Karpas-422 (cell line): ENCODE data around the gene SLC18A3. TPM values are rescaled to one million over a fixed set of nuclear protein-coding genes. Genes with fewer than 3 reads are reported as not detected.

Experiments
- DNase-seq: peaks from one replicate; pipeline ENCODE4 v3.0.0-alpha.2; 2015
- H2AFZ ChIP-seq: fragments of 200-600 bp; sonication (generic); 2 replicates; pipeline ENCODE4 v1.6.1; 2014; ENCODE audit warnings: antibody characterized with exemption, low read length, mixed read lengths
- H3K27ac ChIP-seq: fragments of 200-600 bp; sonication (generic); 2 replicates; pipeline ENCODE4 v1.5.1; 2014; ENCODE audit warnings: mild to moderate bottlenecking, low read length, moderate library complexity
- H3K27me3 ChIP-seq: fragments of 200-600 bp; sonication (generic); 2 replicates; pipeline ENCODE4 v1.6.1; 2014; ENCODE audit warnings: low read length, mixed read lengths
- H3K36me3 ChIP-seq: fragments of 200-600 bp; sonication (generic); 2 replicates; pipeline ENCODE4 v1.6.1; 2014; ENCODE audit warnings: low read length, mixed read lengths; ENCODE audit not compliant: insufficient read depth
- H3K4me1 ChIP-seq: fragments of 200-600 bp; sonication (generic); 2 replicates; pipeline ENCODE4 v1.6.1; 2014; ENCODE audit warnings: mild to moderate bottlenecking, low read length, mixed read lengths
- H3K4me2 ChIP-seq: fragments of 200-600 bp; sonication (generic); 2 replicates; pipeline ENCODE4 v1.6.1; 2014; ENCODE audit warnings: low read length, low read depth, mild to moderate bottlenecking; ENCODE audit not compliant: poor library complexity, severe bottlenecking
- H3K4me3 ChIP-seq: fragments of 200-600 bp; sonication (generic); 2 replicates; pipeline ENCODE4 v1.5.1; 2014; ENCODE audit warnings: mild to moderate bottlenecking, antibody characterized with exemption, low read length, mixed read lengths
- H3K79me2 ChIP-seq: fragments of 200-600 bp; sonication (generic); 2 replicates; pipeline ENCODE4 v1.6.1; 2014; ENCODE audit warnings: mild to moderate bottlenecking, low read length, mixed read lengths
- H3K9ac ChIP-seq: fragments of 200-600 bp; sonication (generic); 2 replicates; pipeline ENCODE4 v1.6.0; 2014; ENCODE audit warnings: low read length
- H3K9me2 ChIP-seq: fragments of 200-600 bp; sonication (generic), shearing (Covaris generic); replicated peaks from 2 replicates; pipeline ENCODE4 v1.6.0; 2014; ENCODE audit warnings: mild to moderate bottlenecking, low read length, moderate library complexity; ENCODE audit not compliant: insufficient read depth
- H3K9me3 ChIP-seq: fragments of 300-700, 200-600 bp; sonication (generic); 2 replicates; pipeline ENCODE4 v1.6.1; 2014; ENCODE audit warnings: low read length, mixed read lengths
- H4K20me1 ChIP-seq: fragments of 200-600 bp; sonication (generic); 2 replicates; pipeline ENCODE4 v1.6.1; 2014; ENCODE audit warnings: mild to moderate bottlenecking, antibody characterized with exemption, low read length, low read depth; ENCODE audit not compliant: insufficient read depth
- total RNA-seq: library from RNA; depleted of rRNA; stranded (reverse); fragments of >200 nt; shearing (Covaris generic); gene quantifications from 2 replicates; pipeline ENCODE4 v1.2.3, GENCODE V29; 2014; ENCODE audit warnings: low replicate concordance

Gene SLC18A3
- total RNA-seq, 1 experiment from 2014 or later: not detected

GRCh38 chr10:49651917-49652316 lies 41.8 kb downstream of the SLC18A3 start:
- Histone ChIP-seq H3K4me2 (no peak overlapping the region), H3K4me1 (peaks cover 18% of the 10 kb centered on the region), H3K27me3 (no peaks in the 10 kb centered on the region), H3K4me3 (no peak overlapping the region), H3K9ac (no peak overlapping the region), H3K9me3 (no peaks in the 10 kb centered on the region), H2AFZ (no peak overlapping the region), H4K20me1 (no peaks in the 10 kb centered on the region), H3K36me3 (no peaks in the 10 kb centered on the region), H3K9me2 (no peaks in the 10 kb centered on the region), H3K27ac (no peak overlapping the region), H3K79me2 (no peaks in the 10 kb centered on the region)
- no peak for DNase-seq

GRCh38 chr10:49652421-49653272 lies 42.5 kb downstream of the SLC18A3 start:
- Histone ChIP-seq H3K27ac (no peak overlapping the region), H2AFZ (no peak overlapping the region), H3K9me3 (no peaks in the 10 kb centered on the region), H3K27me3 (no peaks in the 10 kb centered on the region), H3K36me3 (no peaks in the 10 kb centered on the region), H3K4me2 (no peak overlapping the region), H3K4me3 (no peak overlapping the region), H3K9ac (no peak overlapping the region), H3K4me1 (peaks cover 18% of the 10 kb centered on the region), H4K20me1 (no peaks in the 10 kb centered on the region), H3K79me2 (no peaks in the 10 kb centered on the region), H3K9me2 (no peaks in the 10 kb centered on the region)
- no peak for DNase-seq

GRCh38 chr10:49653273-49653929 lies 43.3 kb downstream of the SLC18A3 start:
- DNase-seq: no peak
- Histone ChIP-seq H3K36me3 (no peaks in the 10 kb centered on the region), H3K27me3 (no peaks in the 10 kb centered on the region), H3K27ac (no peak overlapping the region), H4K20me1 (no peaks in the 10 kb centered on the region), H3K9me2 (no peaks in the 10 kb centered on the region), H3K9ac (no peak overlapping the region), H2AFZ (no peak overlapping the region), H3K9me3 (no peaks in the 10 kb centered on the region), H3K4me1 (peaks cover 18% of the 10 kb centered on the region), H3K4me3 (no peak overlapping the region), H3K79me2 (no peaks in the 10 kb centered on the region), H3K4me2 (no peak overlapping the region)

- Histone ChIP-seq H3K9ac (no peak overlapping the region), H2AFZ (no peak overlapping the region), H3K36me3 (no peaks in the 10 kb centered on the region), H3K9me3 (peaks cover 4% of the 10 kb centered on the region; the same call in 1 of the 2 replicates), H3K9me2 (no peaks in the 10 kb centered on the region), H4K20me1 (no peaks in the 10 kb centered on the region), H3K4me2 (no peak overlapping the region), H3K4me3 (no peak overlapping the region), H3K27ac (no peak overlapping the region), H3K4me1 (peaks cover 14% of the 10 kb centered on the region), H3K27me3 (no peaks in the 10 kb centered on the region), H3K79me2 (no peaks in the 10 kb centered on the region)
- no peak for DNase-seq
Measured at GRCh38 chr10:49654036-49654693, 44.1 kb downstream of the SLC18A3 start.

GRCh38 chr10:49655099-49655498 lies 45.0 kb downstream of the SLC18A3 start:
- DNase-seq: no peak
- no peaks in the 10 kb centered on the region for H4K20me1 ChIP-seq
- no peak overlapping the region for H2AFZ ChIP-seq
- H3K4me2 ChIP-seq: no peak overlapping the region
- H3K9ac ChIP-seq: no peak overlapping the region
- no peaks in the 10 kb centered on the region for H3K27me3 ChIP-seq
- H3K4me3 ChIP-seq: no peak overlapping the region
- no peaks in the 10 kb centered on the region for H3K9me2 ChIP-seq
- no peaks in the 10 kb centered on the region for H3K79me2 ChIP-seq
- H3K36me3 ChIP-seq: no peaks in the 10 kb centered on the region
- peaks cover 4% of the 10 kb centered on the region; the same call in 1 of the 2 replicates for H3K9me3 ChIP-seq
- no peak overlapping the region for H3K27ac ChIP-seq
- peaks cover 4% of the 10 kb centered on the region for H3K4me1 ChIP-seq

- H2AFZ ChIP-seq: no peak overlapping the region
- peaks cover 4% of the 10 kb centered on the region; the same call in 1 of the 2 replicates for H3K9me3 ChIP-seq
- H3K4me2 ChIP-seq: no peak overlapping the region
- H3K27ac ChIP-seq: no peak overlapping the region
- no peaks in the 10 kb centered on the region for H3K9me2 ChIP-seq
- H3K79me2 ChIP-seq: no peaks in the 10 kb centered on the region
- no peaks in the 10 kb centered on the region for H3K27me3 ChIP-seq
- H3K9ac ChIP-seq: no peak overlapping the region
- no peaks in the 10 kb centered on the region for H4K20me1 ChIP-seq
- H3K4me3 ChIP-seq: no peak overlapping the region
- no peaks in the 10 kb centered on the region for H3K4me1 ChIP-seq
- no peak for DNase-seq
- H3K36me3 ChIP-seq: no peaks in the 10 kb centered on the region
Measured at GRCh38 chr10:49656845-49657493, 46.9 kb downstream of the SLC18A3 start.

GRCh38 chr10:49657606-49658005 lies 47.5 kb downstream of the SLC18A3 start:
- Histone ChIP-seq H3K4me2 (no peak overlapping the region), H3K4me1 (no peaks in the 10 kb centered on the region), H3K9ac (no peak overlapping the region), H3K27me3 (no peaks in the 10 kb centered on the region), H2AFZ (no peak overlapping the region), H4K20me1 (no peaks in the 10 kb centered on the region), H3K36me3 (no peaks in the 10 kb centered on the region), H3K79me2 (no peaks in the 10 kb centered on the region), H3K9me3 (peaks cover 4% of the 10 kb centered on the region; the same call in 1 of the 2 replicates), H3K9me2 (no peaks in the 10 kb centered on the region), H3K4me3 (no peak overlapping the region), H3K27ac (no peak overlapping the region)
- no peak for DNase-seq
